ENCODE measurements around the gene IL22. TPM values are rescaled to one million over a fixed set of nuclear protein-coding genes. Genes with fewer than 3 reads are reported as not detected.
"Not testable (repeated sequence)": the region's sequence is repeated elsewhere in the genome, so short reads cannot be mapped to it uniquely, and the experiment has no call there.

Gene IL22
- total RNA-seq, 1 experiment from 2014 or later: not detected

DNA sequence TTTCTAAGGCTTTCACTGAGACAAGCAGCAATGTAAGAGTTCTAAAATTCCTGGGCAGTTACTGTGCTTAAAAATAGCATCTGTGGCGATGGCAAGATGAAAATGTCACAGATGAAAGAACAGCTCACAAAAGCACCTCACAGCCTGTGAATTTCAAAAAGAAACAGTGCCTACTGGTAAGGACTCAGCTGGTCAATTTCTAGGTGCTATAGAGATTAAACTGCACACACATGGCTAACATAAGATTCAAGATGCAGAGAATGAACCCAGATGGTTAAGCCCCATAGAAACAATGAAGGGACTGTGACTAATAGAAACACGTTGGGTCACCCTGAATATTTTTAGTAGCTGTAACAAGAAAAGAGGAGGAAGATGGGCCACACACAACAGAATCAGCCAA, 15.8 kb downstream of the IL22 start:
- in situ Hi-C loops (cut with HindIII; ENCODE audit: low pct_unique_long_range_greater_than_20kb, low sequenced_read_pairs): no loop called here
- no peak for DNase-seq (ENCODE audit: low read depth, low spot score)

DNA sequence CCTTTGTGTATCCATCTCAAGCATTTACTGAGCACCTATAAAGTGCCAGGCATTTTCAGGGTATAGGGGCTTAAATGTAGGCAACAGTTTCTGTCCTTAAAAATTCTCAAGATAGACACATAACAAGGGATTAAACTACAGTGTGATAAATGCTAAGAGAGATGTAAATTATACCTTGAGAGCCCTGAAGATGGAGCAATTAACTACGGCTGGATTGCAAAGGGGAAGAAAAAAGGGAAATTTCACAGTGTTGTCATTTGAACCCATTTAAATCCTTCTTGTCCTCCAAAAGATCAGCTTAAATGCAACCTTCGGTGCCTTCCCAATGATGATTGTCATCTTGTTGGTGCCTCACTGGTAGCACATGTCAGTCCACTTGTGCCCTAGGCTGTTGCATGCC, 16.3 kb downstream of the IL22 start:
- in situ Hi-C loops (cut with HindIII; ENCODE audit: low pct_unique_long_range_greater_than_20kb, low sequenced_read_pairs): no loop called here
- DNase-seq (ENCODE audit: low read depth, low spot score): peak; percentile 17

DNA sequence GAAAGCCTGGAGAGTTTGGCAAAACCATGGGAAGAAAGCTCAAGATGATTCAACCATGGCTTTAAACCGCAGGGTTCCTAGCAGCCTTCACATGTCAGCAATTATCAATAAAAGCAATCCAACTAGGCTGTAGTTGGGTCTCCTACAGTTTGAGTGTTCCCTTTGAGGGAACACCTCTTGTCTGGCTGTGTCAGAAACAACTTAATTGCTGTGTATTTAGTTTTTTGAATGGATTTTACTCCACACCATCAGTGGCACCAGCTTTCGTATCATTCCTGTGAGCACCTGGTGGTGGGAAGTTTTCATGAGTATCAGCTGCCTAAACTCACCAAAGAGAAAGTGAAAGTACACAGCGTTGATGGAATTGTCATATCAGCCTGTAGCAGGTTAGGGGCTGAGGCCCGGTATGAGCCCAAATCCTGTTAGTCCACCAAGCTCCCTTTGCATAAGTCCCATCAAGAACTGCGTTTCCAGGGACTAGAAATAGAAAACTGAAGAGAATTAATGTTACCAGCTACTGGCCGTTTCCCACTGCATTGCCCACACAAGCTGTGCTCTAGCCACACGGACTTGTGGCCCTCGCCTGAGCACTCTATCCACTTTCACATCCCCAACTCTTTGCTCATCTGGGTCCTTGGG, 16.9 kb downstream of the IL22 start:
- DNase-seq (ENCODE audit: low read depth, low spot score): peak; percentile 42
- in situ Hi-C loops (cut with HindIII; ENCODE audit: low pct_unique_long_range_greater_than_20kb, low sequenced_read_pairs): no loop called here

DNA sequence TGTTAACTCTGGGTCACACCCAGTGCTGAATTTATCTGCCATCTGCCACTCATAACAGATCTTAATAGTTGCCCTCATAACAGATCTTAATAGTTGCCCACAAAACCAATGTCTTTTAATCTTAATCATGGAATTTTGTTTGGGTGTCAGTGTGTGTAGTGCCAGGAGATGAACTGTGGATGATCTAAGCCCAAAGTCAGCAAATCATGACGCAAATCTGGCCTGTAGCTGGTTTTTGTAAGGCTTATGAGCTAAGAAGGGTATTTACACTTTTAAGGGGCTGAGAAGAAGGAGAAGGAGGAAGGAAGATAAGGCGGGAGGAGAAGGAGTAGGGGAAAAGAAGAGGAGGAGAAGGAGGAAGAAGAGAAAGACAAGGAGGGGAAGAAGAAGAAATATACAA, 17.8 kb downstream of the IL22 start:
- no peak for DNase-seq (ENCODE audit: low read depth, low spot score)
- in situ Hi-C loops (cut with HindIII; ENCODE audit: low pct_unique_long_range_greater_than_20kb, low sequenced_read_pairs): no loop called here

DNA sequence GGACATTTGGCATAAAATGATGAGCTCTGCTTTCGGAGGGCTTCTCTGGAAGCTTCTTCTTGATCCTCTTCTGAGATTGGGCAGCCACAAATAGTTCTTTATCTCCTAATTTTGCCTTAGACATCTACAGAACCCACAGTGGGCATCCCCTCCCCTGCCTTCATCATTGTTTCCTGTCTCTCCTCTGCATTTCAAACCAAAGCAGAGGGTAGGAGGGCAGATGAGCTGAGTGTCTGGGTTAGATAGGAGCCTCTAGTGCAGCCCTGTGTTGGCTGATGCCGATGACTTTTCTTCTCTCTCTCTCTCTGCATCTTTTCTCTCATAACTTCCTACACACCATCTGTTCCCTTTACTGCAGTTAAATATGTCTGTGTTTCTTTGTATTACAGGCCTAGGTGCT, 19.3 kb downstream of the IL22 start:
- in situ Hi-C loops (cut with HindIII; ENCODE audit: low pct_unique_long_range_greater_than_20kb, low sequenced_read_pairs): no loop called here
- DNase-seq (ENCODE audit: low read depth, low spot score): no peak

DNA sequence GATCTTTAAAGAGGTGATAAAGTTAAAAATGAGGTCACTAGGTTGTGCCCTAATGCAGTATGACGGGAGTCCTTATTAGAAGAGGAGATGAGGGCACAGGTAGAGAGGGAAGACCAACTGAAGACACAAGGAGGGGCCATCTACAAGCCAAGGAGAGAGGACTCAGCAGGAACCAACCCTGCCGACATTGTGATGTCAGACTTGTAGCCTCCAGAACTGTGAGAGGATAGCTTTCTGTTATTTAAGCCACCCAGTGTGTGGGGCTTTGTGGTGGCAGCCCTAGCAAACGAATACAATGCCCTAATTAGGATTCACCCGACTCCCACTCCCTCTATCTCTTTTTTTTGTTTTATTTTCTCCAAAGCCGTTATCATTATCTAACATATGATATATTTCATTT, 19.9 kb downstream of the IL22 start:
- no peak for DNase-seq (ENCODE audit: low read depth, low spot score)

DNA sequence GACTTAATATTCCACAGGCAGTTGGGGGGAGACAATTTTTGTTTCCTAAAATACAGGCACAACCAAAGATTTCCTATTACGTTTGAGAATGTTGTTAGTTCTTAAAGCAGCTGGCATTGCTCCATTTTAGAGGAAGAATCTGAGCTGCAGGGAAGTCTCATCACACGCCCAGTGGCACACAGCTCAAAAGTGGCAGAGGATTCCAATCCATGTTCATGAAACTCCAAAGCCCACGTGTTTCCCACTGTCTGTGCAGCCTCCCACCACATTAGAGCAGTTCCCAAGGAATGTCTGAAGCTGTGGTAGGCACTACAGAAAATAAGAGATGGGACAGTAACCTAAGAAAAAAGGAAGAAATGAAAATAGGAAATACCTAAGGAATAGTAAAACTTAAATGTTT, 21.7 kb downstream of the IL22 start:
- in situ Hi-C loops (cut with HindIII; ENCODE audit: low pct_unique_long_range_greater_than_20kb, low sequenced_read_pairs): no loop called here

More for the DNA sequence above, 19.9 kb downstream of the IL22 start:
- in situ Hi-C loops (cut with HindIII; ENCODE audit: low pct_unique_long_range_greater_than_20kb, low sequenced_read_pairs): no loop called here

DNA sequence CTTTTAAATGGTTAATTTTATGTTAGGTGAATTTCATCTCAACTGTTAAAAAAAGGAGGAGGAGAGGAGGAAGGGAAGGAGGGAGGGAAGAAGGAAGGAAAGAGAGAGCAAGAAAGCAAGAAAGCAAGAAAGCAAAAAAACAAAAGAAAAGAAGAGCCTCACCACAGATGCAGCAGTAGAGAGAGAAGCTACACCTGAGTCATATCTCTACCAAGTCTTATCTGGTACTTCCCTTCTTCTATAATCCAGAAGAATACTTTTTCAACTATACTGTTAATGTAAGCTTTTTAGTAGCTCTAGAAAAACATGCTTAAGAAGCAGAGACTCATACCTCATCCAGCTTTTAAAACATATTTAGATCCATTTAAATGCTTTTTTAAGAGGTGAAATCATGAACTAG, 22.2 kb downstream of the IL22 start:
- in situ Hi-C loops (cut with HindIII; ENCODE audit: low pct_unique_long_range_greater_than_20kb, low sequenced_read_pairs): no loop called here
- no peak for DNase-seq (ENCODE audit: low read depth, low spot score)

More for the DNA sequence above, 21.7 kb downstream of the IL22 start:
- DNase-seq (ENCODE audit: low read depth, low spot score): no peak

DNA sequence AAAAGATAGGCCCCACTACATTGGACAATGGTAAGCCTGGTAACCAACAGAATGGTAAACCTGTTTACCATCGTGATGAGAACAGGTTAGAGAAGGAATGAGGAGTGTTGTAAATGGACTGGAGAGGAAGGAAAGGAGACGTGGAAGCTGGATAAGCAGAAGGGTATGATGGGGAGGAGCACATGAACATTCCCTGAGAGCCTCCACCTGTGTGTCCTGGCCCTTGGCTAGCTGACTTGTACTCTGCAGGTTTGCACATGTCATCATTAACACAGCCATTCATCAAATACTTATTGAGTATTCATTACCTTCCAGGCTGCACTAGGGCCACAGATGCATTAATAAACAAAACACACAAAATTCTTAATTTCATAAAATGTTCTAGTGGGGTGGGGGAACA, 23.4 kb downstream of the IL22 start:
- in situ Hi-C loops (cut with HindIII; ENCODE audit: low pct_unique_long_range_greater_than_20kb, low sequenced_read_pairs): loop anchor here (10.0 kb wide), 1 partner anchor 115 kb away; no protein-coding TSS in a partner anchor
- no peak for DNase-seq (ENCODE audit: low read depth, low spot score)

DNA sequence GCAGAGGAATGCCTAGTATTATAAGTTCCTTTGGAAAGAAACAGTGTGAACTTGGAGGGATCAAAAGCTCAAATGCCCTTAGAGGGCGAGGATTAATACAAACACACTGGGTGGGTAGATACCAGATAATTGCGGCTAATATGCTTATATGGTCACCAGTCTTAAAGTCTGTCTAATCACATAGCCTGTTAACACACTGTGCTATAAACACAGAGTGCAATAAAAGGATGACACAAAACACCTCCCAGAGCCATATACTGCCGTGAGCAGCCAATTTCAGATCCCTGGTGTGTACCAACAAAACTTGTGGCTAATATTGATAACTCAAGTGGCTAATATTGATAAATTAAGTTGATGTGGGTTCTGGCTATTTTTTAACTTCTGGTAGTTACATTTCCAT, 26.0 kb downstream of the IL22 start:
- in situ Hi-C loops (cut with HindIII; ENCODE audit: low pct_unique_long_range_greater_than_20kb, low sequenced_read_pairs): loop anchor here (10.0 kb wide), 1 partner anchor 117 kb away; no protein-coding TSS in a partner anchor
- no peak for DNase-seq (ENCODE audit: low read depth, low spot score)

DNA sequence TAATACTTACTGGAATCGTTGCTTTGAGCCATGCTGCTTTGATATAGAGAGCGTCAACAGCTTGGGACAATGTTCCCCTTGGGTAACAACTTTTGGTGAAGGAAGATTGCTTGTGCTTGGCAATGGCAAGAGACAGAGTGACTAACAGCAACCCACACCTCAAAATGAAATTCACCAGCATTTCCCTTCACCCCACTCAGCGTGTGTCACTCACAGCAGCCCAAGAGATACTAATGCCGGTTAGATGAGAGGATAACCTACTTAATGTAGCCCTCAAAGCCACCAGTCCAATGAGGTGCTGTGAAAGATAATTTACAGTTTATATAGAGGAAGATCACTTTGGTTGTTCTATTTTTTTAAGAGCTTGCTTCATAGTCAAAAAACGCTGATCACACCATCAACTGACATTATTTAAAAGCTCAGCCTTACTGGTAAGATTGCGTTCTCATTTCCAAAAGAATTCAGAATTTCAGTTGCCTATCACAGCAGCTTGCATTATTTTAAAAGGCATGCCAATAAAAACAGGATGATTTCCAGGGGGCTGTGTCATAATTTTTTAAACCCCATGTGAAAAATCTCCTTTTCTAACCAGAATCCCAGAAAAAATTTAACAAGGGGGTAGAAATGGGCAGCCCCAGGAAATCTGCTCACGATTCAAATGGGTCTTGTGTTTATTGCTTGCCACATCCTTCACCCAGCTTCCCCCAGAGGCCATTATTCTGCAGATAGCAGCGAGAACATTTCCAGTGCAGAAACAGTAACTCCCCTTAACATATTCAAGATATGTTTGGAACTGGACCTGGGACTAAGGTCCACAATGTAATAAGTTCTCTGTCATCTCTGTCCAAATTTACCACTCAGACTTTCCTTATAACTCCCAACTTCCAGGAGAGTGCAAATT, 27.6 kb downstream of the IL22 start, which contains the start of gene IL26:
Gene IL26, minus strand, starts transcription at position 235 of the 901 bp plus-strand sequence. Its CDS starts 54 bp downstream, at position 181.
- in situ Hi-C loops (cut with HindIII; ENCODE audit: low pct_unique_long_range_greater_than_20kb, low sequenced_read_pairs): loop anchor here (10.0 kb wide), 1 partner anchor 119 kb away; no protein-coding TSS in a partner anchor
- no peak for DNase-seq (ENCODE audit: low read depth, low spot score)

DNA sequence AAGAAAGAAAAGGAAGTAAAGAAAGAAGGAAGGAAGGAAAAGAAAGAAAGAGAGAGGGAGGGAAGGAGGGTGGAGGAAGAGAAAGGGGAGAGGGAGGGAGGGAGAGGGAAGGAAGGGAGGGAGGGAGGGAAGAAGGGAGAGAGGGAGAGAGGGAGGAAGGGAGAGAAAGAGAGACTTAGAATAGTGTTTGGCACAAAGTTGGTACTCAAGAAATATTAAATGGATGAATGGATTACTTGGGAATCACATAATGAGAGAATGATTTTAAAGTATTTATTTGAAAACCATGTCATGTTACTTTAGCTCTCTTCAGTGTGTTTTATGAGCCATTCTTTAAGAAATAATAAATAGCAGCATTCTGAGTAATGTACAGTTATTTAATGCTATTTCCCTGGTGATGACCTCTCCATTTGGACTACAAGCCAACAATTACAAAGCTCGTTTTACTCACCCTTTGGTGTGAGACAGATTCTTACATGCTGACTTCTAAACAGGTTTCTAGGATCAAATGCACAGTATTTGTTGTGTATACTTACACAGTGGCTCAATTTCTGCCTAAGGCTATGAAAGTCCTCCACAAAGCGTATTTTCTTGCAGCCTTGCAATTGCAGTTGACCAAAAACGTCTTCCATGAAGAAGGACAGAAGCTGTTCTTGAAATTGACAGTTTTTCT, 28.7 kb downstream of the IL22 start:
- in situ Hi-C loops (cut with HindIII; ENCODE audit: low pct_unique_long_range_greater_than_20kb, low sequenced_read_pairs): loop anchor here (10.0 kb wide), 1 partner anchor 120 kb away; no protein-coding TSS in a partner anchor
- no peak for DNase-seq (ENCODE audit: low read depth, low spot score)

DNA sequence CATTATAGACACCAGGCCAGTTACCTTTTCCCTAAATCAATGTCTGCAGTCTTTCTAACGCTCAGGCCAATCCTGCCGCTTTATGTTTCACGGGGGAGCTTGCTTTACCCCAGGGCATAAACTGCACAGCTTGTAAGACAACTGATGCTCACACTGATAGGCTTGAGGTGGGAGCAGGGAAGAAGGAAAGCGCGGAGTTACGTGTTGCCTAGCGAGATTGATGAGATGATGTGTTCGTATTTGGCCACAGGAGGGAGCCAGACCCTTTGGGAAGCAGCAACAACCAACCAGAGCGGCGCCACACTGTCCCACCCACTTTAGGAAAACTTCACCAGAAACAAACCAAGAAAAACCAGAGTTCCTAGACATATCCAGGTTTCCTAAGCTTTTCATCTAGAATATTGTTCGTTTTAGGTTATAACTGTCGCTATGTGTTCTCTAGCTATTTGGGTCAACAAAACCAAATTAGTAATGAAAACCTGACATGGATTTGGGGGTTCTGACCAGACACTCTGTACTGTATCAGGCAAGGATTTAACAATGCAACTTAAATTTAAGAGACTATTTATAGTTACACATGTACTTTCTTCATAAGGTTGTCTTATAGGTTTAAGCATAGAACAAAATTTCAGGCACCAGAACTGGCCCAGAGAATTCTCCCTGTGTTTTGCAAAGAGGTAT, 30.2 kb downstream of the IL22 start:
- peak; percentile 92 for DNase-seq (ENCODE audit: low read depth, low spot score)
- in situ Hi-C loops (cut with HindIII; ENCODE audit: low pct_unique_long_range_greater_than_20kb, low sequenced_read_pairs): loop anchor here (10.0 kb wide), 1 partner anchor 122 kb away; no protein-coding TSS in a partner anchor

DNA sequence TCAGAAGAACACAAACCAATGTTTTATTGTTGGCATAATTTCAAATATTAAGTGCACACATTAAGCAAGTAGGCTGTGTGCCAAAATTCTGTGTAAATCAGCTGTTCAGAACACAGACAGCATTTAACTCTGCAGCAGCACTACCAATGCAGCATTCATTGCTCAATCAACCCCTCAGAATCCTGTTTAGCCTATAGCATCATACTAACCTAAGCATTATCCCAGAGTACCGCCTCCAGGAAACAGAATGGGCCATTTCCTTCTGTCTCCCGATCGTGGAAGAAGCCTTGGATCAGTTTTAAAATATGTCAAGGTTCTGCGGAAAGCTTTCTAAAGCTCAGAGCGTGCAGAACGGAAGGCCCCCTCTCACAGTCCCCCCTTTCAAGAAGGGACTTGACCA, 31.1 kb downstream of the IL22 start:
- in situ Hi-C loops (cut with HindIII; ENCODE audit: low pct_unique_long_range_greater_than_20kb, low sequenced_read_pairs): loop anchor here (10.0 kb wide), 1 partner anchor 122 kb away; no protein-coding TSS in a partner anchor
- DNase-seq (ENCODE audit: low read depth, low spot score): peak; percentile 41

DNA sequence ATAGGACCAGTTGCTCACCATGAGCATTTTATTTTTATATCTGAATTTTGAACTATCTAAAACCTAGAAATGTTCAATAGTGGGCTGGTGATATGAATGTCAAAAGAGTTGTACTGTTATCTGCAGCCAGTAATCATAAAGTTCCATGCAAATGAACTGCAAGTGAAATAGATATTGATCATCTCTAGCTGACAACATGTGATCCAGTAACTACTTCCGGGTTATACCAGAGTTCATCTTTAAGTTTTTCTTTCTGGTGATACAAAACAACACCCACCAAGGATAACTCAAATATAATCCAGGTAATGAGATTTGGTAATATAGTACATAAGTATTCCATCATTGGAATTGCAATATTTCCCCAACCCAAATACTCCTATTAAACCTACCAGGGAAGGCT, 31.9 kb downstream of the IL22 start:
- DNase-seq (ENCODE audit: low read depth, low spot score): no peak

DNA sequence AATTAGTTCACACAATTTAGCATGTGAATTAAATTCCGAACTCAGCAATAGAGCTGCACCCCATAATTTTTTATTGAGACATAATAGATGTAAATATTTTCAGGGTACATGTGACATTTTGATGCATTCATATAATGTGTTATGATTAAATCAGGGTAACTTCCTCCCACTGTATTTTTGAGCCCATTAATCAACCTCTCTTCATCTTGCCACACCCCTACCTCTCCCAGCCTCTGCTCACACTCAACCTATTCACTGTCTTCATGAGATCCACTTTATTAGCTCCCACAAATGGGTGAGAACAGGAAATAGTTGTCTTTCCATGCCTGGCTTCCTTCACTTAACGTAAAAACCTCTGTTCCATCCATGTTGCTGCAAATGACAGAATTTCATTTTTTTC, 42.5 kb downstream of the IL22 start:
- DNase-seq (ENCODE audit: low read depth, low spot score): no peak
- in situ Hi-C loops (cut with HindIII; ENCODE audit: low pct_unique_long_range_greater_than_20kb, low sequenced_read_pairs): no loop called here

More for the DNA sequence above, 31.9 kb downstream of the IL22 start:
- in situ Hi-C loops (cut with HindIII; ENCODE audit: low pct_unique_long_range_greater_than_20kb, low sequenced_read_pairs): loop anchor here (10.0 kb wide), 1 partner anchor 123 kb away; no protein-coding TSS in a partner anchor

DNA sequence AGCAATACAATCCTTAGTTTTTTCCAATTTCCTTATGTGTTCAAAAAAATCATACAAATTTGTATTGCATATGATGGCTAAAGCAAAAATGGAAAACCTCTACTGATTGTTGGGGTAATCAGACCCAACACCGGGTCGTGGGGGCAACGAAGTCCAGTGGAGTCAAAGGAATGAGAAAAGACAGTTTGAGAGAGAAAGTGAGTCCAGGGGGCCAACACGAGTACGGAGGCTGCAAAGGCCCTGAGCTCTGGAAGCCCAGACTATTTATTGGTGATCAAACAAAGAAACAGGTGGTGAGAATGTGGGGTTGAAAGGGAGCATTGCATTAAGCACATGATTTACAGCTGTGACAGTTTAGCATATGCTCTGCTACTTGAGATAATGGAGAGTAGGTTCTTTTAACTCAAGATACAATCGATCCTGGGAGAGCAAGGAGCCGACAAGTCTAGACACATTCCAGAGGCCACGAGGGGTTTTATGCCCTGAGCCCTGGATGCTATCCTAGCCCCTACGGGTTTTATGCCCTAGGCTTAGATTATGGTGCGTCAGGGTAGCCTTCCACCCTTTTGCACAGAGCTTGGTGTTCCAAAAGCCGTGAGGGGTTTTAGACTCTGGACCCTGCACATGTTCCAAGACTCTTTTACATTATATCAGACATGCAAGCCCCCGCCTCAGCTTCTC, 44.2 kb downstream of the IL22 start:
- DNase-seq (ENCODE audit: low read depth, low spot score); in situ Hi-C loops (cut with HindIII; ENCODE audit: low pct_unique_long_range_greater_than_20kb, low sequenced_read_pairs): not testable (repeated sequence)

All from SK-MEL-5 (cell line).